HepG2 (cell line): Measurements from ENCODE around the gene TRIM59. TPM values are rescaled to one million over a fixed set of nuclear protein-coding genes. Genes with fewer than 3 reads are reported as not detected.

ENCODE experiments used
- ATAC-seq: fragments of 200-7000 bp; cut with Tn5 transposase; 3 replicates; pipeline ENCODE4 v1.9.1; 2020; ENCODE audit warnings: mild to moderate bottlenecking, moderate library complexity
- BruUV-seq: library from RNA; stranded (reverse); fragments of 400-500 nt; replicated peaks from 2 replicates; lab custom pipeline; 2021; lab: Mats Ljungman, UMichigan
- CTCF ChIA-PET: fragments of 300-600 bp; formaldehyde crosslinking; extraction: SDS; loops from one replicate; lab custom pipeline; 2021; ENCODE audit warnings: low total read pairs, inconsistent platforms, low intra/inter-chr PET ratio; lab: Yijun Ruan, JAX
- POLR2A ChIA-PET: fragments of 350-600 bp; sonication (Branson Sonifier 250); formaldehyde crosslinking; loops from one replicate; lab custom pipeline; 2020; ENCODE audit warnings: antibody characterized with exemption, inconsistent platforms; lab: Yijun Ruan, JAX
- DNase-seq: peaks from one replicate; pipeline ENCODE4 v3.0.0-alpha.2; 2015; ENCODE audit warnings: low spot score
- FAIRE-seq: peaks from 3 replicates; lab custom pipeline; 2011; peaks lifted over from hg19 to GRCh38; lab: Jason Lieb, UNC
- H2AFZ ChIP-seq: one replicate; pipeline ENCODE4 v1.6.1; 2011; ENCODE audit warnings: low read length, inconsistent platforms
- H3K27ac ChIP-seq: fragments of 300-600 bp; 3 replicates; pipeline ENCODE4 v1.8.0; 2011; ENCODE audit warnings: mixed run types, mild to moderate bottlenecking, mixed read lengths, low read length, inconsistent platforms; ENCODE audit not compliant: insufficient read depth; ENCODE audit errors: extremely low read length
- H3K27me3 ChIP-seq, 2 experiments: fragments of 200-600 bp in 1 of 2; 2 replicates in 1 of 2; 3 replicates in 1 of 2; pipeline versions ENCODE4 v1.6.0 to v1.8.0; 2011; ENCODE audit warnings: low read length in 2 of 2, mild to moderate bottlenecking in 2 of 2, moderate library complexity in 2 of 2, inconsistent platforms in 1 of 2; ENCODE audit not compliant: insufficient read depth in 2 of 2, control insufficient read depth in 1 of 2
- H3K36me3 ChIP-seq, 2 experiments: fragments of 200-600 bp in 1 of 2; replicated peaks in 1 of 2; 2 replicates in 1 of 2; 3 replicates in 1 of 2; pipeline versions ENCODE4 v1.5.1 to v1.8.0; 2011; ENCODE audit warnings: low read length in 2 of 2, inconsistent platforms in 1 of 2; ENCODE audit not compliant: insufficient read depth in 2 of 2, control insufficient read depth in 1 of 2
- H3K4me1 ChIP-seq: 2 replicates; pipeline ENCODE4 v1.5.1; 2012; ENCODE audit warnings: low read length, inconsistent platforms; ENCODE audit not compliant: insufficient read depth
- H3K4me2 ChIP-seq: 2 replicates; pipeline ENCODE4 v1.6.0; 2011; ENCODE audit warnings: low read depth, low read length, inconsistent platforms
- H3K4me3 ChIP-seq, 3 experiments: fragments of 200-600 bp in 1 of 3; sonication (generic), shearing (Covaris generic) in 1 of 3; replicated peaks in 1 of 3; 2 replicates each; pipeline ENCODE4 v1.5.1; 2011 to 2016; ENCODE audit warnings: low read length in 3 of 3, inconsistent platforms in 2 of 3, low read depth in 2 of 3, mild to moderate bottlenecking in 2 of 3, control low read depth in 1 of 3, mixed read lengths in 1 of 3; ENCODE audit not compliant: insufficient read depth in 1 of 3
- H3K79me2 ChIP-seq: one replicate; pipeline ENCODE4 v1.6.1; 2011; ENCODE audit warnings: low read length, inconsistent platforms; ENCODE audit not compliant: insufficient read depth
- H3K9ac ChIP-seq: 2 replicates; pipeline ENCODE4 v1.6.0; 2011; ENCODE audit warnings: mild to moderate bottlenecking, low read depth, low read length, inconsistent platforms; ENCODE audit not compliant: insufficient read depth
- H3K9me3 ChIP-seq: 2 replicates; pipeline ENCODE4 v1.5.1; 2012; ENCODE audit warnings: mild to moderate bottlenecking, low read length
- H4K20me1 ChIP-seq: 2 replicates; pipeline ENCODE4 v1.6.0; 2011; ENCODE audit warnings: inconsistent platforms, mild to moderate bottlenecking, low read length, moderate library complexity; ENCODE audit not compliant: insufficient read depth
- AGO2 ChIP-seq: fragments of 200-400 bp; formaldehyde crosslinking; optimal IDR thresholded peaks from 2 replicates; pipeline ENCODE3; 2017; ENCODE audit warnings: mild to moderate bottlenecking, low read depth, low read length, moderate library complexity
- ATF6 ChIP-seq: sonication (generic); formaldehyde crosslinking; conservative IDR thresholded peaks from 2 replicates; pipeline ENCODE4 v1.4.0; 2020; ENCODE audit warnings: missing genetic modification reagents
- CHCHD3 ChIP-seq: sonication (generic); formaldehyde crosslinking; IDR thresholded peaks from 2 replicates; pipeline ENCODE4 v1.8.0; 2022; ENCODE audit warnings: mild to moderate bottlenecking, missing genetic modification reagents, moderate library complexity
- HMG20A ChIP-seq: IDR thresholded peaks from 2 replicates; pipeline ENCODE4 v1.6.1; 2016; ENCODE audit warnings: borderline replicate concordance
- ISL2 ChIP-seq: sonication (generic); formaldehyde crosslinking; IDR thresholded peaks from 2 replicates; pipeline ENCODE4 v1.5.0; 2020; ENCODE audit warnings: missing genetic modification reagents
- MED1 ChIP-seq: sonication (generic); formaldehyde crosslinking; IDR thresholded peaks from 2 replicates; pipeline ENCODE4 v1.4.0; 2020; ENCODE audit warnings: missing genetic modification reagents
- REPIN1 ChIP-seq: sonication (generic); formaldehyde crosslinking; IDR thresholded peaks from 2 replicates; pipeline ENCODE4 v1.8.0; 2022; ENCODE audit warnings: missing genetic modification reagents, low read depth, mild to moderate bottlenecking, borderline replicate concordance
- SUZ12 ChIP-seq: fragments of 150-350 bp; IDR thresholded peaks from 2 replicates; pipeline ENCODE4 v1.6.1; 2014; ENCODE audit warnings: low read depth, low read length
- TEF ChIP-seq: sonication (generic); formaldehyde crosslinking; IDR thresholded peaks from 2 replicates; pipeline ENCODE4 v1.5.0; 2020; ENCODE audit warnings: missing genetic modification reagents
- ZBTB38 ChIP-seq: sonication (generic); formaldehyde crosslinking; IDR thresholded peaks from 2 replicates; pipeline ENCODE4 v1.5.1; 2020; ENCODE audit warnings: mild to moderate bottlenecking, missing genetic modification reagents
- ZNF367 ChIP-seq: sonication (generic); formaldehyde crosslinking; IDR thresholded peaks from 2 replicates; pipeline ENCODE4 v1.4.0; 2020; ENCODE audit warnings: missing genetic modification reagents, borderline replicate concordance
- ZNF709 ChIP-seq: sonication (generic); formaldehyde crosslinking; IDR thresholded peaks from 2 replicates; pipeline ENCODE4 v1.5.0; 2020; ENCODE audit warnings: mild to moderate bottlenecking, missing genetic modification reagents
- WGBS: methylation state at CpG from one replicate; pipeline ENCODE4 v1.1.6; 2017; ENCODE audit warnings: low lambda C conversion rate; 5-methylcytosine and 5-hydroxymethylcytosine counted together
- in situ Hi-C: cut with HindIII; loops from 2 replicates; pipeline ENCODE4 v1.10.0; 2017; ENCODE audit warnings: low pct_unique_long_range_greater_than_20kb; ENCODE audit not compliant: extremely low pct_ligation_motif_present
- intact Hi-C: fragments of 100-400 bp; cut with micrococcal nuclease; formaldehyde crosslinking; loops from one replicate; pipeline ENCODE4 v1.10.0; 2022; ENCODE audit not compliant: unreplicated experiment
- polyA plus RNA-seq, 8 experiments: library from polyadenylated mRNA; depleted of rRNA in 3 of 8; stranded (reverse) in 7 of 8; unstranded in 1 of 8; fragments of >200 nt; fragmentation: Illumina TruSeq in 4 of 8; extraction: Trizol in 4 of 8; gene quantifications; 2 replicates each; pipeline versions ENCODE4 v1.2.1 to v1.2.3, GENCODE V29; 2011 to 2016; ENCODE audit warnings: low read depth in 4 of 8, missing spikeins in 1 of 8, mixed read lengths in 1 of 8; ENCODE audit not compliant: insufficient read depth in 1 of 8
- total RNA-seq, 5 experiments: library from RNA; depleted of rRNA; stranded (reverse); fragments of >200 nt; fragmentation: Illumina TruSeq; extraction: Trizol; gene quantifications; 2 replicates each; pipeline ENCODE4 v1.2.3, GENCODE V29; 2016; ENCODE audit warnings: low read depth in 1 of 5

The TRIM59 gene
- total and polyA plus RNA-seq, 2 of the 13 experiments (the other 11 are each of a cell fraction or from before 2014, with no cell fraction given) = 1.3 to 3.2 TPM

DNA sequence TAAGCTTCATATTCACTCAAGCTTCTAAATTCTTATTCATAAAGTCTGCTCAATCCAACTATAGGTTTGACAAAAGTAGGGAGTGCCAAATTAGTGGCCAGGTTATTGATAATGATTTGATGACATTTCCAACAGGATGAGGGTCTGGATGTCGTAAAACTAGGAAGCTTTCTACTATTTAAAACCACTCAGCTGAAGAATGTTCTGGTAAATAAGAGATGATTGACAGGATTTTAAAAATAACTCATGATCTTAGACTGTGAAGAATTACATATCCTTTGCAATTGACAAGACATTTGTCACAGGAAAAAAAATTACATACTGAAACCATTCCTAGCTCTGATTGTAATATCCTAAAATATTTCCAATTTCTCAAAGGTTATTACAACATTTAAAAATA, 15.4 kb upstream of the TRIM59 start:
- Histone ChIP-seq H3K36me3 (no peaks in the 10 kb centered on the region), H3K27me3 (no peaks in the 10 kb centered on the region; a peak in 1 of 5 replicates), H3K9ac (no peak overlapping the region), H3K79me2 (no peaks in the 10 kb centered on the region), H3K4me1 (no peaks in the 10 kb centered on the region), H3K9me3 (peaks cover under 1% of the 10 kb centered on the region; the same call in 1 of the 2 replicates), H3K4me3 (no peak overlapping the region), H3K27ac (no peak overlapping the region), H2AFZ (no peak overlapping the region), H4K20me1 (no peaks in the 10 kb centered on the region), H3K4me2 (no peak overlapping the region)
- BruUV-seq = no TSS peak
- ATAC-seq (no peak), DNase-seq (no peak), FAIRE-seq (no peak)
- WGBS = 0% methylated on average over 1 of the region's 1 CpG
- intact Hi-C loops = no loop called here
- no peak for TF ChIP-seq REPIN1
- TF ChIP-seq CHCHD3 = no peak
- TF ChIP-seq ISL2 (CRISPR knock-in tag) = no peak
- TF ChIP-seq ATF6 = no peak
- TF ChIP-seq ZNF367 = no peak
- no peak for TF ChIP-seq ZNF709 (CRISPR knock-in tag)
- TF ChIP-seq MED1 (CRISPR knock-in tag) = no peak
- no peak for TF ChIP-seq TEF (CRISPR knock-in tag)
- TF ChIP-seq AGO2 = no peak
- TF ChIP-seq ZBTB38 (CRISPR knock-in tag) = no peak
- no peak for TF ChIP-seq HMG20A
- no peak for TF ChIP-seq SUZ12
- in situ Hi-C loops = no loop called here
- POLR2A ChIA-PET = no interaction called here
- CTCF ChIA-PET = no interaction called here
